Measurements from ENCODE around the gene POR. TPM values are rescaled to one million over a fixed set of nuclear protein-coding genes. Genes with fewer than 3 reads are reported as not detected.
A peak's percentile ranks its signal among the peaks of the same experiment; 100 is the strongest.

Gene POR
- polyA plus RNA-seq, 1 of the 3 experiments (the other 2 are of a cell fraction): 68.7 TPM

DNA sequence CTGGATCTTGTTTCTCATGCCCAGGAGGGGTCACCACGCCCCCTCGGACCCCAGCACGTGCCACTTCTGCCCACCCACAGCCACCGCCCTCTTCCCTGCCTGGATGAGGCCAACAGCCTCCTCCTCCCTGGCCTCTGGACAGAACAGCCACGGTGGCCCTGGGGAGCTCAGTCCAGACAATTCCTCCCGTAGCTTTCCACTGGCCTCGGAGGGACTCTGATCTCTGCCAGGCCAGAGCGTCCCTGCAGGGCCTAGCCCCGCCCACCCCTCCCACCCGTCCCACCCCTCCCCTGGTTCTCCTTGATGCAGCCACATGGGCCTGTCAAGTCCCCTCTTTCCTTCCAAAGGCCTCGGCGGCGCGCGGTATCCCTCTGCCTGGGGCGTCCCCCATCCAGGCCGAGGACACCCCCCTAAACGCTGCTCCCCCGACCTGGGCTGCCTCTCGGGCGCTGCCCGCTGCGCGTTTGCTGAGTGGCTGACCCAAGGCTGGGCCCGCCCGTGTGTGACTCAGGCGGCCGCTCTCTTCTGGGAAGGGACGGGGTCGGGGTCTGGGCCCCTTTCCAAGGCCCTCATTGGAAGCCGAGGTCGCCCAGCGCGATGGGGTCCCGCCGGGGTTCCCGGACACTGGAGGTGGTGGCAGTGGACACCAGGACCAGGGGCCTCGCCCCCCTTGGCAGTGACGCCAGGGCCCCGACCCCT, 78.9 kb downstream of the POR start:
- peak; percentile 96 for DNase-seq
- TF ChIP-seq, protein P1, sequence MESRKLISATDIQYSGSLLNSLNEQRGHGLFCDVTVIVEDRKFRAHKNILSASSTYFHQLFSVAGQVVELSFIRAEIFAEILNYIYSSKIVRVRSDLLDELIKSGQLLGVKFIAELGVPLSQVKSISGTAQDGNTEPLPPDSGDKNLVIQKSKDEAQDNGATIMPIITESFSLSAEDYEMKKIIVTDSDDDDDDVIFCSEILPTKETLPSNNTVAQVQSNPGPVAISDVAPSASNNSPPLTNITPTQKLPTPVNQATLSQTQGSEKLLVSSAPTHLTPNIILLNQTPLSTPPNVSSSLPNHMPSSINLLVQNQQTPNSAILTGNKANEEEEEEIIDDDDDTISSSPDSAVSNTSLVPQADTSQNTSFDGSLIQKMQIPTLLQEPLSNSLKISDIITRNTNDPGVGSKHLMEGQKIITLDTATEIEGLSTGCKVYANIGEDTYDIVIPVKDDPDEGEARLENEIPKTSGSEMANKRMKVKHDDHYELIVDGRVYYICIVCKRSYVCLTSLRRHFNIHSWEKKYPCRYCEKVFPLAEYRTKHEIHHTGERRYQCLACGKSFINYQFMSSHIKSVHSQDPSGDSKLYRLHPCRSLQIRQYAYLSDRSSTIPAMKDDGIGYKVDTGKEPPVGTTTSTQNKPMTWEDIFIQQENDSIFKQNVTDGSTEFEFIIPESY (IDR thresholded peaks at IDR 0.05; ENCODE audit: borderline replicate concordance, low read depth): no peak
- TF ChIP-seq SIN3A (IDR thresholded peaks at IDR 0.05; ENCODE audit: borderline replicate concordance, low read depth, low read length) (no peak), IRF3 (IDR thresholded peaks at IDR 0.05; ENCODE audit: low read depth, low read length) (no peak), CTCF (IDR thresholded peaks at IDR 0.05) (no peak), TAF1 (IDR thresholded peaks at IDR 0.05; ENCODE audit: borderline replicate concordance, low read depth, low read length) (0 out of 2 replicates have a peak, but pooled peaks have one; percentile 23), USF2 (IDR thresholded peaks at IDR 0.05; ENCODE audit: borderline replicate concordance, low read depth, low read length) (peak; percentile 63; the same call in 1 of the 2 replicates), RFX5 (IDR thresholded peaks at IDR 0.05; ENCODE audit: low read length) (no peak), SMC3 (IDR thresholded peaks at IDR 0.05; ENCODE audit: low read depth, low read length) (no peak; the same call in 1 of the 2 replicates), JUND (IDR thresholded peaks at IDR 0.05) (no peak), GABPA (IDR thresholded peaks at IDR 0.05; ENCODE audit: low read depth) (no peak), FOSL2 (IDR thresholded peaks at IDR 0.05; ENCODE audit: borderline replicate concordance, low read depth) (no peak), MXI1 (IDR thresholded peaks at IDR 0.05; ENCODE audit: low read depth, low read length) (peak; percentile 99), POLR2AphosphoS5 (IDR thresholded peaks at IDR 0.05; ENCODE audit: low read depth, low read length) (0 out of 2 replicates have a peak, but pooled peaks have one; percentile 16), RXRA (IDR thresholded peaks at IDR 0.05; ENCODE audit: borderline replicate concordance, low read depth) (no peak), CHD2 (IDR thresholded peaks at IDR 0.05; ENCODE audit: low read length, partially characterized antibody) (no peak), TCF12 (IDR thresholded peaks at IDR 0.05) (no peak), MEF2A (IDR thresholded peaks at IDR 0.05; ENCODE audit: borderline replicate concordance, low read depth) (no peak), GATA2 (CRISPR knock-in tag; IDR thresholded peaks at IDR 0.05) (no peak), NRF1 (IDR thresholded peaks at IDR 0.05; ENCODE audit: low read depth, low read length) (no peak), FOXM1 (IDR thresholded peaks at IDR 0.05; ENCODE audit: low read depth) (no peak), TEAD4 (IDR thresholded peaks at IDR 0.05; ENCODE audit: borderline replicate concordance, insufficient read depth) (no peak), FOXJ3 (CRISPR knock-in tag; IDR thresholded peaks at IDR 0.05) (no peak), NFIC (IDR thresholded peaks at IDR 0.05; ENCODE audit: borderline replicate concordance) (no peak; the same call in 1 of the 2 replicates), EP300 (IDR thresholded peaks at IDR 0.05; ENCODE audit: borderline replicate concordance in 1 of 2, low read depth in 1 of 2, low read length in 1 of 2) (no peak; a peak in 1 of 4 replicates)
- TF ChIP-seq, protein P2, sequence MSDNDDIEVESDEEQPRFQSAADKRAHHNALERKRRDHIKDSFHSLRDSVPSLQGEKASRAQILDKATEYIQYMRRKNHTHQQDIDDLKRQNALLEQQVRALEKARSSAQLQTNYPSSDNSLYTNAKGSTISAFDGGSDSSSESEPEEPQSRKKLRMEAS (IDR thresholded peaks at IDR 0.05; ENCODE audit: low read depth): peak; percentile 82
- TF ChIP-seq, protein P3, sequence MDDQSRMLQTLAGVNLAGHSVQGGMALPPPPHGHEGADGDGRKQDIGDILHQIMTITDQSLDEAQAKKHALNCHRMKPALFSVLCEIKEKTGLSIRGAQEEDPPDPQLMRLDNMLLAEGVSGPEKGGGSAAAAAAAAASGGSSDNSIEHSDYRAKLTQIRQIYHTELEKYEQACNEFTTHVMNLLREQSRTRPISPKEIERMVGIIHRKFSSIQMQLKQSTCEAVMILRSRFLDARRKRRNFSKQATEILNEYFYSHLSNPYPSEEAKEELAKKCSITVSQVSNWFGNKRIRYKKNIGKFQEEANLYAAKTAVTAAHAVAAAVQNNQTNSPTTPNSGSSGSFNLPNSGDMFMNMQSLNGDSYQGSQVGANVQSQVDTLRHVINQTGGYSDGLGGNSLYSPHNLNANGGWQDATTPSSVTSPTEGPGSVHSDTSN (IDR thresholded peaks at IDR 0.05): 0 out of 2 replicates have a peak, but pooled peaks have one; percentile 1

More for the DNA sequence above, 78.9 kb downstream of the POR start:
- Histone ChIP-seq H3K36me3 (replicated peaks in 1 of 2; ENCODE audit: control insufficient read depth in 1 of 2, insufficient read depth in 2 of 2, low read length in 1 of 2) (peaks cover 8 to 14% of the 10 kb centered on the region in 2 experiments), H4K20me1 (ENCODE audit: insufficient read depth) (no peaks in the 10 kb centered on the region), H3K4me1 (ENCODE audit: control insufficient read depth in 1 of 2, insufficient read depth in 2 of 2, low read depth in 1 of 2, low read length in 1 of 2) (peaks cover 6 to 25% of the 10 kb centered on the region in 2 experiments; a peak in 2 of 4 replicates), H3K9me3 (no peaks in the 10 kb centered on the region), H3K27ac (ENCODE audit: low read depth in 2 of 2, low read length in 1 of 2) (peak overlapping the region; percentile 40 to 84; a peak in 3 of 4 replicates), H3K9ac (peak overlapping the region; percentile 68), H3K79me2 (ENCODE audit: insufficient read depth) (0 out of 2 replicates have a peak, but pooled peaks cover 5% of the 10 kb centered on the region), H2AFZ (ENCODE audit: low read depth) (peak overlapping the region; percentile 73), H3F3A (replicated peaks; ENCODE audit: insufficient read depth) (peaks cover 10% of the 10 kb centered on the region), H3K27me3 (ENCODE audit: insufficient read depth) (no peaks in the 10 kb centered on the region), H3K4me2 (peak overlapping the region; percentile 100), H3K4me3 (ENCODE audit: low read depth in 2 of 2, low read length in 1 of 2) (peak overlapping the region; percentile 69 to 84), H3K9me2 (no peaks in the 10 kb centered on the region)
- ChIA-PET POLR2A (interaction anchor here (0.6 to 2.4 kb wide), 7 partner anchors 10 to 116 kb away, joined by 3 to 10 read pairs (median 4); partner anchors contain the start of genes MDH2, RHBDD2 and STYXL1), CTCF (interaction anchor here (0.9 to 9.4 kb wide), 6 partner anchors 24 to 128 kb away, joined by 3 to 56 read pairs (median 4); no protein-coding TSS in a partner anchor)
- WGBS (ENCODE audit: low lambda C conversion rate): 2% methylated on average over 17 of the region's 40 CpGs
